Stimulated activated CD8-positive, alpha-beta memory T cell treated with anti-CD3 and anti-CD28 coated beads, Interleukin-4, amount 100 ng/mL, for 24 hours (primary cell): ENCODE measurements around the gene CACNA1B.

Experiments
- DNase-seq: peaks from one replicate; pipeline ENCODE4 v3.0.0-alpha.2; 2020; ENCODE audit warnings: low read depth

CACNA1B gene

DNA sequence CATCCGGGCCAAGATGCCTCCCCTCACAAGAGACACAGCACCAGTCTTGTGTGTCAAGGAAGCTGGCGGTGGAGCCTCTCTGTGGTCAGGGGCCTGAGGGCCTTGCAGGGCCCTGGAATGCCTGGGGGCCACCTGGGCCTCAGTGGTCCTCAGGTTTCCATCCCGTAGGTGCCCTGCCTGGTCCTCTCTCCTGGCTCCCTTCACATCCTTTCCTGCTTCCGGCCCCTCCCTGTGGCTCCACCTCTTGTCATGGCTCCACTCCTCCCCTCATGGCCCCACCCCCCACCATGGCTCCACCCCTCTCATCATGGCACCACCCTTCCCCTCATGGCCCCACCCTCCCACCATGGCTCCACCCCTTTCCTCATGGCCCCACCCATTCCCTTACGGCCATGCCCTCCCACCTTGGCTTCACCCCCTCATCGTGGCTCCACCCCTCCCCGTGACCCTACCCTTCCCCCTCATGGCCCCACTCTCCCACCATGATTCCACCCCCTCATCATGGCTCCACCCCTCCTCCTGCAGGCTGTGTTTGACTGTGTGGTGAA is 175.8 kb downstream of the CACNA1B start:
- DNase-seq: no peak

DNA sequence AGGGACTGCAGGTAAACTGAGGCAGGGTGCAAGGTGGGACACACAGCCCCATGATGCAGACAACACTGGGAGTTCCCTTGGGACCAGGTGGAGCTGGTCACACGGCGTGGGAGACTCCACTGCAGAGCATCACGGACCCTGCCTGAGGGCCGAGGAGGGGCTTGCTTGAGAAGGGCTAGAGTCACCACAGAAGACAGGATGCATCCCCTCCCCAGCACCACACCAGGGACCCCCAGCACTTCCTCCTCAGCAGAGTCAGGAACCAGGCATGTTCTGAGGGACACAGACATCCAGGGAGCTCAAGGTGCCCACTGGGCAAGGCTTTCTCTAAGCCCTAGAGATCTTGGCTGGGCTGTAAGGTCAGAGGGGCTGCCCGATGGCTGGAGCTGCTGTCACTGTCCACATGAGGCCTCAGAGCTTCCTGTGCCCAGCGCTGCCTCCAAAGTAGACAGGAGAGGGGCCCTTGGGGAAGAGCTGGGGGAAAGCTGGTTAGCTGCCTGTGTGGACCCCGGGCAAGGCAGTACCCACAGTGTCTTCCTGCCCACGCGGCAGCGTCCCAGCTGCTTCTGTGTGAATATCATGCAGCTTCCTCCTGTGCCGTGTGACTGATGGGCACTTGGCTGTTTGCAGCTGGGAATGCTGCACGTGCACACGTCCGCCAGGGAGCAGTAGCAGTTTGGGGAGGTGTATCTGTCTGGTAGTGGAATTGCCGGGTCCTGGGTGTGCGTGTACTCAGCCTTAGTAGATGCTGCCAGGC is 176.6 kb downstream of the CACNA1B start:
- no peak for DNase-seq

GRCh38 chr9:138057726-138058125 is 180.1 kb downstream of the CACNA1B start:
- no peak for DNase-seq

GRCh38 chr9:138058181-138058580 is 180.6 kb downstream of the CACNA1B start:
- DNase-seq: no peak

DNA sequence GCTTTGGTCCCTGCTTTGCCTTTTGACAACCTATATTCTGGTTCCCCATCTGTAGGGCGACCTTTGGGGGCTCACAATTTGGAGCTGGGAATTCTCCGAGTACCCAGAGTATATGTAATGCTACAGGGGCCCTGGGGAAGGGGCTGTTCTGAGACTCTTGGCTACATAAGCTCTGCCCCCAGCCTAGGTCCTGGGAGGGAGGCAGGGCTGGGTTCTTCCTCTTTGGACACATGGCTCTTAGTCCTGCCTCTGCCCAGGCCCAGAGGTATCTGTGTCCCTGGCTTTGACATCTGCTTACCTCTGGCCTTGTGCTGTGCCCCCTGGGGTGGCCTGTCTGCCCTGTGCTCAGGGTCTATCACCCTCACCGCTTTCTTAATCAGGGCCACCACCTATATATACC is 181.6 kb downstream of the CACNA1B start:
- DNase-seq: no peak

DNA sequence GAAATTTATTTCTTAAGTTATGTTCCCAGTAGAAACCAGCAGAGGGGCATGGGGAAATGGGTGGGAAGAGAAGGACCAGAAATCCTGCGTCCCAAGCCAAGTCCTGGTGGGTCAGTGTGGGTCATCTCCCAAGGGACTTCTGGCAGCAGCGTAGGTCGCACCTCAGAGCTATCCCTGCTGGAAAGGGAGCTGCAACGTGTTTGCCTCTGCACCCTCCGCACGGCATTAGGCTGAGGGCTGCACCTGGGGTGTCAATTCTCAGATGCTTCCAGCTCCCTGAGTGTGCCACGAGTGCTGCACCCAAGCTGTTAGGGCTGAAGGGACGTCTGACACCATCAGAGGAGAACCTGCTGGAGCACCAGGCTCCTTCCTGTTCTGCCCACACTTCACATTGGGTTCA is 182.8 kb downstream of the CACNA1B start:
- no peak for DNase-seq

- no peak for DNase-seq
These were observed 183.3 kb downstream of the CACNA1B start for GRCh38 chr9:138060881-138061280.

DNA sequence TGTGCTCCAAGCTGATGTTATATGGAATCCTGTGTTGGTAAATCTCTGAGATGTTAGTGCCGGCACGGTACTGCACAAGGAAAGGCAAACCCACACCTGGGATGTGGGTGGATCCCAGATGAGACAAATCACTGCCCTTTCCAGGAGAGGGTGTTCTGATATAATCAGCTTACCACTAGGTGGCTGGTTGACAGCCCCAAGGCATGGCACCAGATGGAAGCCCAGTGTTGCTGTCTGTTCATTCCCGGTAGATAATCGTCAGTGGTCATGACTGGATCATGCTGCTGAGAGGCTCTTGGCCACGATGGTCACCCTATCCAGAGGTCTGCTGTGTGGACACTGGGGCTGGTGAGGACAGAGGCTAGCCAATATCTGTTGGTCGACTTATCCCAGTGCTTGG is 184.0 kb downstream of the CACNA1B start:
- DNase-seq: no peak

GRCh38 chr9:138062196-138062595 is 184.6 kb downstream of the CACNA1B start:
- no peak for DNase-seq

GRCh38 chr9:138063033-138063432 is 185.5 kb downstream of the CACNA1B start:
- DNase-seq: no peak

DNA sequence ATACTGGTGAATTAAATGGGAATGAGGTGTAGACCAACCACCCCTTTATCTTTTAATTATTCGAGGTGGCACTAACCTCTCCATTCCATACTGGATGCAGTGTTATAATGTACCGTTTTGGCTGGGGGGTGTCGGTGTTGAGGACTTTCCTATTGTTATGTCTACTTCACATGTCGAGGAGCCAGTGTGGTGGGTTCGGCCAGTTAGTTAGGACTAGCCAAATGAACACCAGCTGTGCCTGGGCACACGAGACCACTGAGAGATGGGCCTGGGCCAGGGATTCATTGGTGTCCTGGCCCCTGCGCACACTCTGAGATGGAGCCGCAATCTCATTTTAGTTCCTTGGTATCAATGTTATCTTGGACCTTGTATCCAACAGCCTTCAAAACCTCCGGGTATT is 186.2 kb downstream of the CACNA1B start:
- no peak for DNase-seq

- no peak for DNase-seq
These were observed 187.0 kb downstream of the CACNA1B start for GRCh38 chr9:138064547-138064946.

DNA sequence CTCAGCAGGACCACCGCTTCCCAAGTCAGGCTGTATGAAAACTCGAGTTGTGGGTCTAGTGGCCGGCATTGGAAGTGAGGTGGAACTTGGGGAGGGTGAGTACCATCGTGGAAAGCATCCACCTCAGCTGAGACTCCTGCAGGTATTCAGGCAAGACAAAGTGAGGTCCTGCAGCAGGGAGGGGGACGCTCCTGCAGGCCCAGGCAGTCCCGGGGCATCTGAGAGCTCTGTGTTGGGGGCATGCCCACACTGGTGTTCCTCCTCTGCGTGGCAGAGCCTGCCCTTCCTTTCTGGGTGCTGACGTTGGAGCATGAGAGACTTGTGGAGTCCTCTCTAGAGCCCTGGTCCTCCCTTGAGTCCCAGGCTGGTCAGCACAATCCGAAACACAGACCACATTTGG is 187.7 kb downstream of the CACNA1B start:
- DNase-seq: no peak

DNA sequence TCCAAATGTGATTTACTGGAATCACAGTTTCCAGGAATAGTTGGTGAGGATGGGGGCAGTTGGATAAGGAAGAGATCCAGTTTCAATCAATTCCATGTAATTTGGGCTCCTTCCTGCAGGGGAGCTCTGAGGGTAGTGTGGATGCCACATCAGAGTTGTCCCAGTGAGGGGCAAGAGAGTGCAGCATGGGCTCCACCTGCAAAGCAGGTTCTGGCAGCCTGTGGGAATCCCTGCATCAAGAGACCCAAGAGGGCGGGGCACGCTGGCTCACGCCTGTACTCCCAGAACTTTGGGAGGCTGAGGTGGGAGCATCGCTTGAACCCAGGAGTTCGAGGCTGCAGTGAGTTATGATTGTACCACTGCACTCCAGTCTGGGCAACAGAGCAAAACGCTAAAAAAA is 188.5 kb downstream of the CACNA1B start:
- DNase-seq: no peak

DNA sequence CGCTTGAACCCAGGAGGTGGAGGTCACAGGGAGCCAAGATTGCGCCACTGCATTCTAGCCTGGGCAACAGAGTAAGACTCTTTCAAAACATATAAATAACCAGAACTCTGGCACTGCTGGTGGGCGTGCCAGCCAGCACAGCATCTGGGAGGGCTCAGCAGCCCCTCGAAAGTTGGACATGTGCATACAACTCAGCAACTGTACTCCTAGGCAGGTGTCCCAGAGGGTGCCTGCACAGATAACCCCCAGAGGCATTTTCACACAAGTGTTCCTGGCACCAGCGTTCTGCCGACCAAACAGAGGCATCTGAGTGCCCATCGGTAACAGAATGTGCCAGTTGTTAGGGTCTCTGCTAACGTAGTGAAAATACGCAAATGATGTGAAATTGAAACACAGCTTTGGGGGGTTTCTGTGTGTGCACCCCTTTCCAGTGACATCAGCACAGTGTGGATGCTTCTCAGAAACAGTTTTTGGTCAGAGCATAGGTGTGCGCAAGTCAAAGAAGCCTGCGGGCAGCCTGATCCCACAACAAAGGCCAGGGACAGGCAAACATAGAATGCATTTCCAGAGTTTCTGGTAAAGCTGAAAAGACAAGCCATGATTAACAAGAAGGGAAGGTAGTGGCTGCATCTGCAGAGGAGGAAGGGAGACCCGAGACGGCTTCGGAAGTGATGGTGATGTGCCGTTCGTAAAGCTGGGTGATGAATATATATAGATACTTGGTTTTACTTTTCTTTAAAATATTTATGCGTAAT is 190.2 kb downstream of the CACNA1B start:
- DNase-seq: no peak

DNA sequence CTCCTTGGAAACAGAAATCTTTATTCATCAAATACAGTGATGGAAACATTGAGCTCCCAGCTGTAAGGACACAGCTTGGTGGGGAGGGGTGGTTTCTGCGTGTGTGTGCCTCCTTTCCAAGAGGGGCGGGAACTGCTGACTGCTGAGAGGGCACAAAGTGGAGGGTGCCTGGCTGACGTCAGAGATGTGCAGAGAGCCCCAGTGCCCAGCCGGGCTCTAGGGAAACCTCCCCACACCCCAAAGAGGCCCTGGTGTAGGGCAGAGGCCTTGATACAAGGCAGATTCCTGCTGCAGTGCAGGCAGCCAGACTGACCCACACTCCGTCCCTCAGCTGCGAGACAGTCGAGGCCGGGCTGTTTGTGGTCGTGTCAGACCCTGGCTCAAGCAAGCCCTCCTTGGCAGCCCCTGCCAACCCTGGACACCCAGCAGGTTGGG is 191.0 kb downstream of the CACNA1B start:
- no peak for DNase-seq

GRCh38 chr9:138069731-138070456 is 192.3 kb downstream of the CACNA1B start:
- DNase-seq: no peak

GRCh38 chr9:138070815-138071214 is 193.2 kb downstream of the CACNA1B start:
- no peak for DNase-seq

DNA sequence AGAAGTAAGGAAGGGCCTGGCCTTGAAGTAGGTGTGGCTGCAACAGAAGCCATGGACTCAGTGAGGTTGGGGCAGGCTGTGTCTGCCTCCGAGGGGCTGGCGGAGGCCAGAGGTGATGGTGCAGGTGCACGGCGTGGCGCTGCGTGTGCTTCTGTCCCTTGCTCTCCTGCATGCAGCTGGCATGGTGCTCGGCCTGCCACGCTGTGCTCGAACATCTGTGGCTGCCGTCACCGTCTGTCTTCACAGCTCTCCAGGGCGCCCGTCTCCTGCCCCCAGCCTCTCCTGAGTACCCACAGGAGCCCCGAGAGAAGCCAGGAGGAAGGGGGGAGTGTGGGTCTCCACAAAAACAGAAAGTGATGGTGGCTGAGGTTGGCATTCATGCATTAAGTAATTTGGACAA is 193.7 kb downstream of the CACNA1B start:
- no peak for DNase-seq

DNA sequence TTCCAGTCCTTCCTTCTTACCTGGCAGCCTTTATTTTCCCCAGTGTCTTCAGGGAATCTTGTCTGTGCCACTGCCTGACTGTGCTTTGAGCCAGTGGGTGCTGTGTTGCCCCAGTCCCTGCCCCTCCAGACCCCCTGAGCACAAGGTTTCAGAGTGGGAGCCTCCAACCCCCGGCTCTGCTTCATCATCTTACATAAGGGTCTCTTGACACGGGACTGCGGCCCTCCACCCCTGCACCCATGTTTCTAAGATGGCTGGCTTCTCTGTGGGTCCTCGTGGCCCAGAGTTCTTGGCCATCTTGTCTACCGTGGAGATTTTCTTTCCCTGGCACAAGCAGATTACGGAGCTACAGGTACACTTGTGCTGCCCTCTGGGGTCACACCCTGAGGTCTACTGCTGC is 194.1 kb downstream of the CACNA1B start:
- DNase-seq: no peak

GRCh38 chr9:138072161-138072842 is 194.7 kb downstream of the CACNA1B start:
- no peak for DNase-seq

DNA sequence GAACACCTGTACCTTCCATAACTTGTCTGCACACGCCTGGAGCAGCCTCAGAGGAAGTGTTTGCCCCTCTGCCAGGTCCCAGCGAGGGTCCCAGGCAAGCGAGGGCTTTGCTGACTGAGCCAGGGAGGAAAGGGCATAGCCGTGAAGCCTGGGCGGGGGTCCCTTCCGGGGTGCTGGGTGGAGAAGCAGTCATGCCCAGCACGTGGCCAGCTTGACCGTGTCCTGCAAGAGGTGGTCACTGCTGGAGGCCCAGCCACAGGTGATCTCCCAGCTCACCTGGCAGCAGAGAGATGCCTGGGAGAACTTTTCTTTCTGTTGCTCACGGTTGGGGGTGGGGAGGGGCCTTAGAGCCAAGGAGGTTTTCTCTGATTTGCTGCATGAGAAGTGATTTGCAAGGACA is 195.3 kb downstream of the CACNA1B start:
- no peak for DNase-seq
